ENCODE measurements around the gene NOSIP. TPM values are rescaled to one million over a fixed set of nuclear protein-coding genes. Genes with fewer than 3 reads are reported as not detected.

NOSIP gene
- total and polyA plus RNA-seq, 2 of the 4 experiments (the other 2 are of a cell fraction), result 118 to 138 TPM

DNA sequence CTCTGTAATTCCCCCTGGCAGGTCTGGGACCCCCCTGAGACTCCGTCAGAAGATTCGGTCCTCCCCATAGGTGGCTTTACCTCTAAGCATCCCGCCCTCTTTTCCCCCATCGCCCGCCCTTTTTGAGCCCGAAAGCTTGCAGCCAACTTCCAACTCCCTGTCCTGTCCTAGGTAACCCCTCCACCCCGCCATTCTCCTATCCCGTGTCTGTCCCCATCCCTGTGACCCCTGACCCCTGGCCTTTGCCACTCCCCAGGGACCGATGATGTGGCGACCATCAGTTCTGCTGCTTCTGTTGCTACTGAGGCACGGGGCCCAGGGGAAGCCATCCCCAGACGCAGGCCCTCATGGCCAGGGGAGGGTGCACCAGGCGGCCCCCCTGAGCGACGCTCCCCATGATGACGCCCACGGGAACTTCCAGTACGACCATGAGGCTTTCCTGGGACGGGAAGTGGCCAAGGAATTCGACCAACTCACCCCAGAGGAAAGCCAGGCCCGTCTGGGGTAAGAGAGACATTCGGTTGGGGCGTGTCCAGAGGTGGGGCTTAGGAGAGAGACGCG lies 52.1 kb downstream of the NOSIP start:
- Histone ChIP-seq H2BK15ac (ENCODE audit: low read depth, low read length) (no peak overlapping the region), H3K23ac (ENCODE audit: low read depth, low read length) (no peak overlapping the region), H4K20me1 (ENCODE audit: insufficient read depth, low read length) (no peaks in the 10 kb centered on the region; the same call in 1 of the 2 replicates), H2BK20ac (ENCODE audit: low read depth, low read length) (no peak overlapping the region), H2AK9ac (replicated peaks; ENCODE audit: low read depth, low read length, poor library complexity) (peak overlapping the region; percentile 83), H3K4me2 (ENCODE audit: low read depth, low read length) (peak overlapping the region; percentile 65), H4K5ac (ENCODE audit: low read depth, low read length) (peak overlapping the region; percentile 14; the same call in 1 of the 2 replicates), H4K91ac (ENCODE audit: insufficient read depth, low read depth, low read length) (peak overlapping the region; percentile 15; the same call in 1 of the 2 replicates), H3K4me1 (ENCODE audit: control insufficient read depth, insufficient read depth, low read length) (peaks cover 6% of the 10 kb centered on the region), H2BK120ac (ENCODE audit: low read depth, low read length) (no peak overlapping the region), H3K4me3 (ENCODE audit: insufficient read depth, low read depth, low read length) (peak overlapping the region; percentile 60), H3K79me1 (ENCODE audit: low read depth in 1 of 2, low read length in 2 of 2) (peaks cover 10 to 33% of the 10 kb centered on the region in 2 experiments), H4K8ac (ENCODE audit: low read depth in 2 of 2, low read length in 2 of 2) (peak overlapping the region; percentile 32 to 77), H3K18ac (ENCODE audit: low read depth, low read length) (no peak overlapping the region), H3K27me3 (ENCODE audit: control insufficient read depth, insufficient read depth, low read length) (no peaks in the 10 kb centered on the region), H3K14ac (replicated peaks; ENCODE audit: low read depth, low read length) (peak overlapping the region; percentile 78), H2BK5ac (ENCODE audit: low read depth, low read length, poor library complexity, severe bottlenecking) (no peak overlapping the region), H3K56ac (ENCODE audit: extremely low read depth, insufficient read depth, low read length) (peak overlapping the region; percentile 18; the same call in 1 of the 2 replicates), H3K27ac (ENCODE audit: insufficient read depth, low read length) (peak overlapping the region; percentile 13; the same call in 1 of the 2 replicates), H3K9me1 (ENCODE audit: insufficient read depth, low read length) (peaks cover 11% of the 10 kb centered on the region; the same call in 1 of the 2 replicates), H3K36me3 (ENCODE audit: control insufficient read depth, insufficient read depth, low read length) (peaks cover 15% of the 10 kb centered on the region), H3K4ac (ENCODE audit: low read depth, low read length) (peak overlapping the region; percentile 77), H3K9ac (ENCODE audit: low read depth, low read length) (peak overlapping the region; percentile 56), H2AFZ (replicated peaks; ENCODE audit: low read length, poor library complexity) (peak overlapping the region; percentile 94), H2AK5ac (ENCODE audit: low read depth, low read length) (peak overlapping the region; percentile 79), H3K9me3 (ENCODE audit: control insufficient read depth, insufficient read depth, low read length) (no peaks in the 10 kb centered on the region)
- ATAC-seq (ENCODE audit: low read depth) (no peak), DNase-seq (peak; percentile 30)
- WGBS, 2 experiments (ENCODE audit: extremely low coverage in 2 of 2, insufficient read length in 1 of 2), result 54% methylated on average over 10 of the region's 25 CpGs; no CpG with 5 or more reads in 1 of the 2 experiments
- intact Hi-C loops (cut with micrococcal nuclease), result no loop called here
- TSS peak; percentile 15 for BruUV-seq (replicated peaks)
- in situ Hi-C loops (cut with MboI; ENCODE audit: low sequenced_read_pairs), result no loop called here
- CTCF ChIA-PET, result interaction anchor here (0.8 kb wide), 1 partner anchor 137 kb away, joined by 3 read pairs; no protein-coding TSS in a partner anchor
- POLR2A ChIA-PET (ENCODE audit: unreplicated experiment), result interaction anchor here (0.5 to 1.0 kb wide), 3 partner anchors 9 to 32 kb away, joined by 3 to 5 read pairs (median 5); partner anchors contain the start of gene RPS11
- no peak for TF ChIP-seq MXI1 (IDR thresholded peaks at IDR 0.05; ENCODE audit: borderline replicate concordance, low read depth, low read length)
- no peak for TF ChIP-seq CHD1 (IDR thresholded peaks at IDR 0.05; ENCODE audit: low read depth, low read length)
- TF ChIP-seq, protein P1, sequence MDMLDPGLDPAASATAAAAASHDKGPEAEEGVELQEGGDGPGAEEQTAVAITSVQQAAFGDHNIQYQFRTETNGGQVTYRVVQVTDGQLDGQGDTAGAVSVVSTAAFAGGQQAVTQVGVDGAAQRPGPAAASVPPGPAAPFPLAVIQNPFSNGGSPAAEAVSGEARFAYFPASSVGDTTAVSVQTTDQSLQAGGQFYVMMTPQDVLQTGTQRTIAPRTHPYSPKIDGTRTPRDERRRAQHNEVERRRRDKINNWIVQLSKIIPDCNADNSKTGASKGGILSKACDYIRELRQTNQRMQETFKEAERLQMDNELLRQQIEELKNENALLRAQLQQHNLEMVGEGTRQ (IDR thresholded peaks at IDR 0.05; ENCODE audit: low read depth, low read length), result no peak
- TF ChIP-seq FOS (IDR thresholded peaks at IDR 0.05; ENCODE audit: low read depth, low read length), result no peak
- TF ChIP-seq POLR2A (IDR thresholded peaks at IDR 0.05; ENCODE audit: low read depth, low read length), result no peak
- TF ChIP-seq RFX5 (IDR thresholded peaks at IDR 0.05; ENCODE audit: low read depth, low read length), result no peak
- no peak for TF ChIP-seq MAFK (IDR thresholded peaks at IDR 0.05; ENCODE audit: low read depth, low read length)
- TF ChIP-seq CEBPB (IDR thresholded peaks at IDR 0.05; ENCODE audit: low read depth, low read length), result no peak
- dilution Hi-C loops (cut with HindIII; ENCODE audit: low sequenced_read_pairs, unreplicated experiment), result no loop called here

Data from IMR-90 (cell line).